Coronary artery (tissue), 2 donors: Measurements from ENCODE around the gene PLCH1.
"Not testable (repeated sequence)": the region's sequence is repeated elsewhere in the genome, so short reads cannot be mapped to it uniquely, and the experiment has no call there.

ENCODE experiments used
- DNase-seq: peaks from one replicate; pipeline ENCODE4 v3.0.0-alpha.2; 2017; ENCODE audit warnings: low spot score
- H3K27ac ChIP-seq, 2 donors: fragments of 200-600 bp; sonication (generic); one replicate each; pipeline ENCODE4 v1.5.1; 2016 to 2019
- H3K4me3 ChIP-seq: fragments of 200-600 bp; sonication (generic); 2 replicates; pipeline ENCODE4 v1.5.1; 2016; ENCODE audit warnings: mild to moderate bottlenecking, moderate library complexity
- TF ChIP-seq, protein P1 (sequence below): fragments of 200-600 bp; sonication (generic); IDR thresholded peaks from one replicate; pipeline ENCODE4 v1.5.1; 2019; ENCODE audit warnings: antibody characterized with exemption

The PLCH1 gene

GRCh38 chr3:155637567-155637966 lies 107.3 kb downstream of the PLCH1 start:
- TF ChIP-seq, protein P1, sequence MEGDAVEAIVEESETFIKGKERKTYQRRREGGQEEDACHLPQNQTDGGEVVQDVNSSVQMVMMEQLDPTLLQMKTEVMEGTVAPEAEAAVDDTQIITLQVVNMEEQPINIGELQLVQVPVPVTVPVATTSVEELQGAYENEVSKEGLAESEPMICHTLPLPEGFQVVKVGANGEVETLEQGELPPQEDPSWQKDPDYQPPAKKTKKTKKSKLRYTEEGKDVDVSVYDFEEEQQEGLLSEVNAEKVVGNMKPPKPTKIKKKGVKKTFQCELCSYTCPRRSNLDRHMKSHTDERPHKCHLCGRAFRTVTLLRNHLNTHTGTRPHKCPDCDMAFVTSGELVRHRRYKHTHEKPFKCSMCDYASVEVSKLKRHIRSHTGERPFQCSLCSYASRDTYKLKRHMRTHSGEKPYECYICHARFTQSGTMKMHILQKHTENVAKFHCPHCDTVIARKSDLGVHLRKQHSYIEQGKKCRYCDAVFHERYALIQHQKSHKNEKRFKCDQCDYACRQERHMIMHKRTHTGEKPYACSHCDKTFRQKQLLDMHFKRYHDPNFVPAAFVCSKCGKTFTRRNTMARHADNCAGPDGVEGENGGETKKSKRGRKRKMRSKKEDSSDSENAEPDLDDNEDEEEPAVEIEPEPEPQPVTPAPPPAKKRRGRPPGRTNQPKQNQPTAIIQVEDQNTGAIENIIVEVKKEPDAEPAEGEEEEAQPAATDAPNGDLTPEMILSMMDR, result no peak
- H3K27ac ChIP-seq, result no peak overlapping the region
- no peak for DNase-seq
- H3K4me3 ChIP-seq, result no peak overlapping the region

GRCh38 chr3:155635056-155635455 lies 109.8 kb downstream of the PLCH1 start:
- H3K27ac ChIP-seq, result no peak overlapping the region
- DNase-seq, result no peak
- no peak overlapping the region for H3K4me3 ChIP-seq
- TF ChIP-seq, protein P1, result no peak

- Histone ChIP-seq H3K27ac (no peak overlapping the region), H3K4me3 (no peak overlapping the region)
- TF ChIP-seq, protein P1, result no peak
- DNase-seq, result no peak
Observed at GRCh38 chr3:155634121-155634719, 110.7 kb downstream of the PLCH1 start.

GRCh38 chr3:155631323-155632019 lies 113.4 kb downstream of the PLCH1 start:
- Histone ChIP-seq H3K27ac (no peak overlapping the region), H3K4me3 (no peak overlapping the region)
- TF ChIP-seq, protein P1, result no peak
- DNase-seq, result no peak

DNA sequence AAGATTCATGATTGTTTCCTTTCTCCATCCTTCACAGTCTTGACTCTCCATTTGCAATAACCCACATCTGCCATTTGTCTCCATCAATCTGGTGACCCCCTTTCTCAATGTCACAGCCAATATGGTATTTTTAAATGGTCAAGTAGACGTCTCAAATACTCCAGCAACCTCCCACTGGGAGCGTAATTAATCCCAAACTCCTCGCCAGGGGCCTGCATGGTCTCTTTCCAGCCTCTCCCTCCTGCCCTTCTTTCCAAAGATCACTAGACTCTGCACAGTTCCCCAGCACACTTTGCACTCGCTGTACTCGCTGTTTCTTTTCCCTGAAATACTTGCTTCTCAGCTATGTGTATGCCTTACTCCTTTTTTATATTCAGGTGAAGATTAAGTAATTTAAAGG lies 115.3 kb downstream of the PLCH1 start:
- TF ChIP-seq, protein P1, result no peak
- H3K27ac ChIP-seq, result no peak overlapping the region
- DNase-seq, result no peak
- no peak overlapping the region for H3K4me3 ChIP-seq

- no peak overlapping the region for H3K27ac ChIP-seq
- TF ChIP-seq, protein P1, result no peak
- no peak for DNase-seq
- H3K4me3 ChIP-seq, result no peak overlapping the region
Observed at GRCh38 chr3:155629056-155629455, 115.8 kb downstream of the PLCH1 start.

- not testable (repeated sequence) for H3K4me3 ChIP-seq, DNase-seq, H3K27ac ChIP-seq
Observed at GRCh38 chr3:155622647-155623046, 122.2 kb downstream of the PLCH1 start.

- not testable (repeated sequence) for H3K4me3 ChIP-seq, DNase-seq, H3K27ac ChIP-seq
Observed at GRCh38 chr3:155620552-155620951, 124.3 kb downstream of the PLCH1 start.
